PC-9 (cell line): ENCODE results near the gene NOL9. TPM values are rescaled to one million over a fixed set of nuclear protein-coding genes. Genes with fewer than 3 reads are reported as not detected.

Experiments used
- BruUV-seq: library from RNA; stranded (reverse); fragments of 400-500 nt; replicated peaks from 2 replicates; lab custom pipeline; 2021; lab: Mats Ljungman, UMichigan
- CTCF ChIA-PET: fragments of 300-600 bp; sonication (Branson Sonifier 250); formaldehyde crosslinking; loops from one replicate; lab custom pipeline; 2022; ENCODE audit warnings: antibody characterized with exemption; lab: Charles Lee
- POLR2A ChIA-PET: fragments of 300-600 bp; sonication (Branson Sonifier 250); formaldehyde crosslinking; loops from one replicate; lab custom pipeline; 2022; ENCODE audit warnings: antibody characterized with exemption; ENCODE audit not compliant: unreplicated experiment; lab: Charles Lee
- DNase-seq, 2 experiments: peaks; one replicate each; pipeline versions ENCODE4 v3.0.0 to v3.0.0-alpha.2; 2015 to 2022; ENCODE audit warnings: mixed read lengths in 1 of 2
- H2AFZ ChIP-seq: fragments of 200-600 bp; sonication (generic); 2 replicates; pipeline ENCODE4 v1.8.1; 2017; ENCODE audit warnings: antibody characterized with exemption
- H3F3A ChIP-seq: fragments of 200-600 bp; sonication (generic); 2 replicates; pipeline ENCODE4 v1.8.1; 2017; ENCODE audit warnings: antibody characterized with exemption, mild to moderate bottlenecking, low read depth; ENCODE audit not compliant: insufficient read depth
- H3K27ac ChIP-seq: fragments of 200-600 bp; sonication (generic); 2 replicates; pipeline ENCODE4 v1.6.1; 2016; ENCODE audit warnings: mixed run types
- H3K27me3 ChIP-seq: fragments of 200-600 bp; sonication (generic); 2 replicates; pipeline ENCODE4 v1.6.1; 2016; ENCODE audit warnings: low read depth, mixed run types; ENCODE audit not compliant: insufficient read depth
- H3K36me3 ChIP-seq: fragments of 200-600 bp; sonication (generic); 2 replicates; pipeline ENCODE4 v1.6.1; 2016; ENCODE audit warnings: low read depth, mixed run types
- H3K4me1 ChIP-seq: fragments of 200-600 bp; sonication (generic); replicated peaks from 2 replicates; pipeline ENCODE4 v1.6.1; 2016; ENCODE audit warnings: mixed run types; ENCODE audit not compliant: insufficient read depth
- H3K4me2 ChIP-seq: fragments of 200-600 bp; sonication (generic); 2 replicates; pipeline ENCODE4 v1.6.1; 2017; ENCODE audit warnings: mixed run types
- H3K4me3 ChIP-seq: fragments of 200-600 bp; sonication (generic); 2 replicates; pipeline ENCODE4 v1.6.1; 2016; ENCODE audit warnings: mixed run types
- H3K79me2 ChIP-seq: fragments of 200-600 bp; sonication (generic); 2 replicates; pipeline ENCODE4 v1.6.1; 2017; ENCODE audit warnings: low read depth, mixed run types
- H3K9me2 ChIP-seq: fragments of 200-600 bp; sonication (generic); 2 replicates; pipeline ENCODE4 v1.8.1; 2017; ENCODE audit warnings: mild to moderate bottlenecking; ENCODE audit not compliant: insufficient read depth
- H3K9me3 ChIP-seq: fragments of 200-600 bp; sonication (generic); 2 replicates; pipeline ENCODE4 v1.8.1; 2016; ENCODE audit warnings: low read depth; ENCODE audit not compliant: insufficient read depth
- H4K20me1 ChIP-seq: fragments of 200-600 bp; sonication (generic); 2 replicates; pipeline ENCODE4 v1.8.1; 2017; ENCODE audit not compliant: insufficient read depth
- CTCF ChIP-seq: fragments of 200-600 bp; sonication (generic); conservative IDR thresholded peaks from 2 replicates; pipeline ENCODE4 v1.6.1; 2017; ENCODE audit warnings: mixed run types, antibody characterized with exemption, mild to moderate bottlenecking, moderate library complexity
- EZH2 ChIP-seq: fragments of 200-600 bp; sonication (generic); IDR thresholded peaks from 2 replicates; pipeline ENCODE4 v1.8.0; 2017; ENCODE audit warnings: antibody characterized with exemption, low read depth
- intact Hi-C: fragments of 100-400 bp; cut with micrococcal nuclease; formaldehyde crosslinking; loops from one replicate; pipeline ENCODE4 v1.10.0; 2022; ENCODE audit not compliant: unreplicated experiment
- total RNA-seq: library from RNA; stranded (reverse); gene quantifications from 2 replicates; pipeline ENCODE4 v1.2.3, GENCODE V29; 2021

Gene NOL9
- total RNA-seq, 1 experiment from 2014 or later, result 28.4 TPM

GRCh38 chr1:6531996-6532395, 22.3 kb downstream of the NOL9 start:
- POLR2A ChIA-PET, result no interaction called here
- CTCF ChIA-PET, result no interaction called here
- Histone ChIP-seq H3K27ac (no peak overlapping the region), H3K36me3 (no peaks in the 10 kb centered on the region), H3K4me2 (no peak overlapping the region), H3K9me2 (no peaks in the 10 kb centered on the region), H3F3A (no peaks in the 10 kb centered on the region), H3K27me3 (no peaks in the 10 kb centered on the region), H3K4me3 (no peak overlapping the region), H2AFZ (no peak overlapping the region), H4K20me1 (no peaks in the 10 kb centered on the region), H3K4me1 (no peaks in the 10 kb centered on the region), H3K9me3 (no peaks in the 10 kb centered on the region), H3K79me2 (no peaks in the 10 kb centered on the region)
- no peak for DNase-seq
- BruUV-seq, result no TSS peak
- intact Hi-C loops, result no loop called here
- TF ChIP-seq EZH2, result no peak
- TF ChIP-seq CTCF, result no peak

- BruUV-seq, result no TSS peak
These were observed 23.7 kb downstream of the NOL9 start for GRCh38 chr1:6530504-6531160.

GRCh38 chr1:6528492-6528891, 25.8 kb downstream of the NOL9 start:
- POLR2A ChIA-PET, result no interaction called here
- BruUV-seq, result no TSS peak
- intact Hi-C loops, result no loop called here

More at GRCh38 chr1:6530504-6531160, 23.7 kb downstream of the NOL9 start:
- Histone ChIP-seq H4K20me1 (no peaks in the 10 kb centered on the region), H3K9me3 (no peaks in the 10 kb centered on the region), H2AFZ (no peak overlapping the region), H3K79me2 (no peaks in the 10 kb centered on the region), H3K27me3 (no peaks in the 10 kb centered on the region), H3K4me1 (no peaks in the 10 kb centered on the region), H3K36me3 (no peaks in the 10 kb centered on the region), H3K9me2 (no peaks in the 10 kb centered on the region), H3K27ac (no peak overlapping the region), H3K4me3 (no peak overlapping the region), H3K4me2 (no peak overlapping the region), H3F3A (no peaks in the 10 kb centered on the region)
- intact Hi-C loops, result no loop called here
- TF ChIP-seq EZH2, result no peak
- no peak for TF ChIP-seq CTCF
- ChIA-PET POLR2A (no interaction called here), CTCF (no interaction called here)
- DNase-seq, result no peak

More at GRCh38 chr1:6528492-6528891, 25.8 kb downstream of the NOL9 start:
- no peak overlapping the region for H3K4me3 ChIP-seq
- no peak overlapping the region for H3K27ac ChIP-seq
- no peaks in the 10 kb centered on the region for H3K27me3 ChIP-seq
- H4K20me1 ChIP-seq, result no peaks in the 10 kb centered on the region
- no peaks in the 10 kb centered on the region; the same call in 1 of the 2 replicates for H3F3A ChIP-seq
- H3K79me2 ChIP-seq, result no peaks in the 10 kb centered on the region
- CTCF ChIA-PET, result no interaction called here
- no peak for TF ChIP-seq EZH2
- TF ChIP-seq CTCF, result no peak
- no peaks in the 10 kb centered on the region for H3K9me2 ChIP-seq
- DNase-seq, result no peak
- no peaks in the 10 kb centered on the region for H3K9me3 ChIP-seq
- H3K36me3 ChIP-seq, result no peaks in the 10 kb centered on the region
- H3K4me2 ChIP-seq, result no peak overlapping the region
- H3K4me1 ChIP-seq, result no peaks in the 10 kb centered on the region
- no peak overlapping the region for H2AFZ ChIP-seq
